OCI-LY7 (cell line): ENCODE results near the gene OR10A3. TPM values are rescaled to one million over a fixed set of nuclear protein-coding genes. Genes with fewer than 3 reads are reported as not detected.

Source experiments
- BruUV-seq: library from RNA; stranded (reverse); fragments of 400-500 nt; replicated peaks from 2 replicates; lab custom pipeline; 2021; lab: Mats Ljungman, UMichigan
- CTCF ChIA-PET: fragments of 300-600 bp; sonication (Branson Sonifier 250); formaldehyde crosslinking; loops from one replicate; lab custom pipeline; 2022; ENCODE audit warnings: antibody characterized with exemption; ENCODE audit not compliant: unreplicated experiment; lab: Charles Lee
- POLR2A ChIA-PET: fragments of 300-600 bp; sonication (Branson Sonifier 250); formaldehyde crosslinking; loops from one replicate; lab custom pipeline; 2022; ENCODE audit warnings: antibody characterized with exemption; lab: Charles Lee
- DNase-seq: peaks from one replicate; pipeline ENCODE4 v3.0.0-alpha.2; 2015; ENCODE audit warnings: low spot score
- H2AFZ ChIP-seq: fragments of 200-600 bp; sonication (generic), shearing (Covaris generic); 2 replicates; pipeline ENCODE4 v1.6.1; 2014; ENCODE audit warnings: mild to moderate bottlenecking, antibody characterized with exemption, low read length, moderate library complexity
- H3K27ac ChIP-seq: fragments of 200-600 bp; sonication (generic); 2 replicates; pipeline ENCODE4 v1.5.1; 2014; ENCODE audit warnings: mixed run types, low read depth, mild to moderate bottlenecking, moderate library complexity, low read length, inconsistent platforms; ENCODE audit not compliant: poor library complexity, severe bottlenecking
- H3K36me3 ChIP-seq: fragments of 200-600 bp; sonication (generic); 2 replicates; pipeline ENCODE4 v1.6.1; 2014; ENCODE audit warnings: mild to moderate bottlenecking, antibody characterized with exemption, low read length, moderate library complexity, mixed read lengths; ENCODE audit not compliant: insufficient read depth
- H3K4me1 ChIP-seq: fragments of 200-600 bp; sonication (generic); 2 replicates; pipeline ENCODE4 v1.5.1; 2014; ENCODE audit warnings: mild to moderate bottlenecking, low read length; ENCODE audit not compliant: insufficient read depth, poor library complexity, severe bottlenecking
- H3K4me2 ChIP-seq: fragments of 200-600 bp; sonication (generic); 2 replicates; pipeline ENCODE4 v1.6.1; 2014; ENCODE audit warnings: mild to moderate bottlenecking, low read length
- H3K4me3 ChIP-seq: fragments of 200-600 bp; sonication (generic); 2 replicates; pipeline ENCODE4 v1.5.1; 2014; ENCODE audit warnings: mild to moderate bottlenecking, low read depth, low read length; ENCODE audit not compliant: poor library complexity, severe bottlenecking
- H3K79me2 ChIP-seq: fragments of 200-600 bp; sonication (generic); 2 replicates; pipeline ENCODE4 v1.6.1; 2016; ENCODE audit warnings: low read depth, mild to moderate bottlenecking, low read length, moderate library complexity, mixed read lengths; ENCODE audit not compliant: insufficient read depth
- H3K9me2 ChIP-seq: fragments of 200-600 bp; sonication (generic); 2 replicates; pipeline ENCODE4 v1.6.1; 2016; ENCODE audit warnings: mild to moderate bottlenecking, low read length, mixed read lengths; ENCODE audit not compliant: insufficient read depth
- H3K9me3 ChIP-seq: fragments of 200-600 bp; sonication (generic); 2 replicates; pipeline ENCODE4 v1.6.1; 2014; ENCODE audit warnings: mild to moderate bottlenecking, mixed run types, low read length, mixed read lengths
- H4K20me1 ChIP-seq: fragments of 200-600 bp; sonication (generic); 2 replicates; pipeline ENCODE4 v1.6.1; 2014; ENCODE audit warnings: mild to moderate bottlenecking, antibody characterized with exemption, low read length, moderate library complexity, mixed read lengths; ENCODE audit not compliant: insufficient read depth
- CTCF ChIP-seq: fragments of 200-600 bp; sonication (generic); conservative IDR thresholded peaks from 2 replicates; pipeline ENCODE4 v1.5.1; 2014; ENCODE audit warnings: mild to moderate bottlenecking, antibody characterized with exemption, low read length, moderate library complexity, mixed read lengths
- EZH2phosphoT487 ChIP-seq: fragments of 200-600 bp; sonication (generic); IDR thresholded peaks from 2 replicates; pipeline ENCODE4 v1.6.1; 2018; ENCODE audit warnings: low read depth, borderline replicate concordance, mild to moderate bottlenecking, mixed run types, antibody characterized with exemption, low read length, moderate library complexity, mixed read lengths
- intact Hi-C: fragments of 100-400 bp; cut with micrococcal nuclease; formaldehyde crosslinking; loops from one replicate; pipeline ENCODE4 v1.10.0; 2022; ENCODE audit not compliant: unreplicated experiment
- total RNA-seq, 2 experiments: library from RNA; depleted of rRNA in 1 of 2; stranded (reverse); fragments of >200 nt in 1 of 2; shearing (Covaris generic) in 1 of 2; gene quantifications; 2 replicates each; pipeline ENCODE4 v1.2.3, GENCODE V29; 2014 to 2022

Gene OR10A3
- total RNA-seq, 2 experiments from 2014 or later: not detected

GRCh38 chr11:7981619-7982157, 40.2 kb upstream of the OR10A3 start:
- no TSS peak for BruUV-seq
- Histone ChIP-seq H3K36me3 (no peaks in the 10 kb centered on the region), H3K79me2 (no peaks in the 10 kb centered on the region), H2AFZ (no peak overlapping the region), H3K4me3 (no peak overlapping the region), H3K9me2 (no peaks in the 10 kb centered on the region), H3K27ac (no peak overlapping the region), H4K20me1 (no peaks in the 10 kb centered on the region), H3K4me2 (no peak overlapping the region), H3K9me3 (no peaks in the 10 kb centered on the region), H3K4me1 (peaks cover 16% of the 10 kb centered on the region)
- no peak for DNase-seq
- POLR2A ChIA-PET: no interaction called here
- TF ChIP-seq EZH2phosphoT487 (no peak), CTCF (no peak)
- intact Hi-C loops: no loop called here
- CTCF ChIA-PET: no interaction called here

GRCh38 chr11:7977232-7977917, 35.9 kb upstream of the OR10A3 start:
- peak; percentile 16 for DNase-seq
- H2AFZ ChIP-seq: peak overlapping the region; percentile 43; the same call in 1 of the 2 replicates
- intact Hi-C loops: no loop called here
- peaks cover 6% of the 10 kb centered on the region for H3K4me1 ChIP-seq
- no peaks in the 10 kb centered on the region for H4K20me1 ChIP-seq
- no peaks in the 10 kb centered on the region for H3K79me2 ChIP-seq
- no peaks in the 10 kb centered on the region for H3K9me3 ChIP-seq
- no TSS peak for BruUV-seq
- no peaks in the 10 kb centered on the region for H3K9me2 ChIP-seq
- ChIA-PET POLR2A (interaction anchor here (0.9 to 3.9 kb wide), 4 partner anchors 9 to 48 kb away, joined by 4 to 29 read pairs (median 6); partner anchors contain the start of gene EIF3F), CTCF (no interaction called here)
- no peak overlapping the region for H3K4me3 ChIP-seq
- H3K4me2 ChIP-seq: no peak overlapping the region
- no peak overlapping the region for H3K27ac ChIP-seq
- no peaks in the 10 kb centered on the region for H3K36me3 ChIP-seq
- TF ChIP-seq CTCF (no peak), EZH2phosphoT487 (no peak)

- Histone ChIP-seq H2AFZ (no peak overlapping the region), H3K36me3 (no peaks in the 10 kb centered on the region), H3K4me2 (no peak overlapping the region), H3K4me1 (peaks cover 6% of the 10 kb centered on the region), H3K4me3 (no peak overlapping the region), H3K9me2 (no peaks in the 10 kb centered on the region), H3K79me2 (no peaks in the 10 kb centered on the region), H3K27ac (no peak overlapping the region), H3K9me3 (no peaks in the 10 kb centered on the region), H4K20me1 (no peaks in the 10 kb centered on the region)
- ChIA-PET CTCF (no interaction called here), POLR2A (interaction anchor here (0.6 to 3.9 kb wide), 6 partner anchors 9 to 1736 kb away, joined by 3 to 29 read pairs (median 4); partner anchors contain the start of genes CNGA4, EIF3F and NLRP10)
- intact Hi-C loops: no loop called here
- no peak for DNase-seq
- TF ChIP-seq EZH2phosphoT487 (no peak), CTCF (no peak)
- no TSS peak for BruUV-seq
Measured at GRCh38 chr11:7974668-7975067, 33.2 kb upstream of the OR10A3 start.
